ENCODE measurements around the gene EPS8L3. TPM values are rescaled to one million over a fixed set of nuclear protein-coding genes. Genes with fewer than 3 reads are reported as not detected.

The EPS8L3 gene
- total RNA-seq, 1 experiment from 2014 or later, result not detected

DNA sequence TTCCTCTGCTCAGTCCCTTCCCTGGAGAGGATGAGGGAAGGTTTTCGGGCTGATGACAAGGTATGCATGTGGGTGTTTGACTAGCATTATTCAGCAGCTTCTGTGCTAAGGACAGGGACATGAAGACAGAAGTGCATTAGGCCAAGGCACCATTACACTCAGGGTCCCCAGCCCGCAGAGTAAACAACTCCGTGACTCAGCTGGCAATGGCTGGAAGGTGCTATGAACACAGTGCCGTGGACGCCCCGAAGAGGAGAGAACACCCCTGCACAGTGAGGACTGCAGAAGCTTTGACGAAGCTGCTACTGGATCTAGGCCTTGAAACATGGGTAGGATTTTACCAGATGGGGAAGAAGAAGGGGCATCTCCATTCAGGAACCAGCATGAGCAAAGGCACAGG is 13.7 kb upstream of the EPS8L3 start:
- Histone ChIP-seq H3K36me3 (ENCODE audit: insufficient read depth, low read length, poor library complexity, severe bottlenecking) (no peaks in the 10 kb centered on the region), H3K4me3 (ENCODE audit: low read depth, low read length, poor library complexity, severe bottlenecking) (no peak overlapping the region), H3K27ac (ENCODE audit: low read depth, low read length, poor library complexity, severe bottlenecking) (no peak overlapping the region), H3K4me1 (ENCODE audit: insufficient read depth, low read length, poor library complexity, severe bottlenecking) (peaks cover 4% of the 10 kb centered on the region), H3K9me3 (ENCODE audit: low read depth, low read length, poor library complexity, severe bottlenecking) (no peaks in the 10 kb centered on the region), H3K27me3 (replicated peaks; ENCODE audit: insufficient read depth, low read depth, low read length, poor library complexity) (no peaks in the 10 kb centered on the region)
- DNase-seq (ENCODE audit: low spot score), result no peak
- ChIA-PET CTCF (interaction anchor here (1.0 to 4.5 kb wide), 10 partner anchors 14 to 234 kb away, joined by 3 to 95 read pairs (median 6); partner anchors contain the start of gene AHCYL1), POLR2A (ENCODE audit: low non-redundant PET) (no interaction called here)
- intact Hi-C loops (cut with micrococcal nuclease; ENCODE audit: unreplicated experiment), result loop anchor here (10.0 kb wide), 2 partner anchors 237 to 337 kb away; partner anchors contain the start of gene UBL4B
- TF ChIP-seq CTCF (conservative IDR thresholded peaks at IDR 0.05; ENCODE audit: low read depth, low read length) (no peak), EZH2 (IDR thresholded peaks at IDR 0.05; ENCODE audit: borderline replicate concordance, low read depth, low read length, poor library complexity, severe bottlenecking) (no peak)
- BruUV-seq (replicated peaks), result no TSS peak

DNA sequence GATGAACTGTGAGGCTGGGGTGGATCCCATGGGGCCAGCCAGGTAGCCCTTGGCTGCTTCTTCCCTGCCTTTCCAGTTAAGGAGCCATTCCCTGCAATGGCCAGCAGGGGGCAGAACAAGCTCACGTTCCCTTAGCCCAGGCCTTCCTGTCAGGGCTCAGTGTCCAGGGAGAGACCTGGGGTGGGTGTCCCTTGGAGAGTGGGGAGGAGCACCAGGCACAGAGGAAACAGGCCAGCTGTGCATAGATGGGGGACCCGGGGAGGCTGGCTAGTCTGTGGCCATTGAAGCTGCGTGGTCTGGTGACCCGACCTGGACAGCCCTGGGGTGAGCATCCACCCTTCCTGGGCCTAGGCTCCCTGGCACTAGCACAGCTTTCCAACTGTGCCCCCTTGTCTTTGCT is 13.2 kb upstream of the EPS8L3 start:
- peak; percentile 90 for DNase-seq (ENCODE audit: low spot score)
- intact Hi-C loops (cut with micrococcal nuclease; ENCODE audit: unreplicated experiment), result loop anchor here (1.0 to 10.0 kb wide), 3 partner anchors 207 to 338 kb away; partner anchors contain the start of genes AHCYL1 and UBL4B
- no peaks in the 10 kb centered on the region for H3K9me3 ChIP-seq (ENCODE audit: low read depth, low read length, poor library complexity, severe bottlenecking)
- ChIA-PET CTCF (interaction anchor here (0.6 to 4.5 kb wide), 11 partner anchors 15 to 234 kb away, joined by 3 to 95 read pairs (median 6); partner anchors contain the start of gene AHCYL1), POLR2A (ENCODE audit: low non-redundant PET) (no interaction called here)
- no peak for TF ChIP-seq EZH2 (IDR thresholded peaks at IDR 0.05; ENCODE audit: borderline replicate concordance, low read depth, low read length, poor library complexity, severe bottlenecking)
- peak; percentile 97 for TF ChIP-seq CTCF (conservative IDR thresholded peaks at IDR 0.05; ENCODE audit: low read depth, low read length)
- no peak overlapping the region for H3K4me3 ChIP-seq (ENCODE audit: low read depth, low read length, poor library complexity, severe bottlenecking)
- H3K4me1 ChIP-seq (ENCODE audit: insufficient read depth, low read length, poor library complexity, severe bottlenecking), result peaks cover 7% of the 10 kb centered on the region
- no peak overlapping the region for H3K27ac ChIP-seq (ENCODE audit: low read depth, low read length, poor library complexity, severe bottlenecking)
- BruUV-seq (replicated peaks), result no TSS peak
- no peaks in the 10 kb centered on the region for H3K27me3 ChIP-seq (replicated peaks; ENCODE audit: insufficient read depth, low read depth, low read length, poor library complexity)
- H3K36me3 ChIP-seq (ENCODE audit: insufficient read depth, low read length, poor library complexity, severe bottlenecking), result no peaks in the 10 kb centered on the region

- no TSS peak for BruUV-seq (replicated peaks)
- TF ChIP-seq CTCF (conservative IDR thresholded peaks at IDR 0.05; ENCODE audit: low read depth, low read length), result no peak
- no peak for TF ChIP-seq EZH2 (IDR thresholded peaks at IDR 0.05; ENCODE audit: borderline replicate concordance, low read depth, low read length, poor library complexity, severe bottlenecking)
- Histone ChIP-seq H3K36me3 (ENCODE audit: insufficient read depth, low read length, poor library complexity, severe bottlenecking) (no peaks in the 10 kb centered on the region), H3K4me1 (ENCODE audit: insufficient read depth, low read length, poor library complexity, severe bottlenecking) (peaks cover 7% of the 10 kb centered on the region), H3K27me3 (replicated peaks; ENCODE audit: insufficient read depth, low read depth, low read length, poor library complexity) (no peaks in the 10 kb centered on the region), H3K27ac (ENCODE audit: low read depth, low read length, poor library complexity, severe bottlenecking) (no peak overlapping the region), H3K4me3 (ENCODE audit: low read depth, low read length, poor library complexity, severe bottlenecking) (no peak overlapping the region), H3K9me3 (ENCODE audit: low read depth, low read length, poor library complexity, severe bottlenecking) (no peaks in the 10 kb centered on the region)
- ChIA-PET CTCF (interaction anchor here (0.6 to 4.5 kb wide), 10 partner anchors 15 to 235 kb away, joined by 3 to 95 read pairs (median 6); partner anchors contain the start of gene AHCYL1), POLR2A (ENCODE audit: low non-redundant PET) (no interaction called here)
- no peak for DNase-seq (ENCODE audit: low spot score)
- intact Hi-C loops (cut with micrococcal nuclease; ENCODE audit: unreplicated experiment), result loop anchor here (1.0 to 10.0 kb wide), 3 partner anchors 208 to 338 kb away; partner anchors contain the start of genes AHCYL1 and UBL4B
Measured at GRCh38 chr1:109776206-109776835, 12.6 kb upstream of the EPS8L3 start.

All from A673 (cell line).